Stimulated activated CD8-positive, alpha-beta memory T cell treated with anti-CD3 and anti-CD28 coated beads, Interleukin-12 subunit alpha, Interleukin-12 subunit beta, amount 100 ng/mL, for 24 hours (primary cell): ENCODE measurements around the gene GOLGB1.
A peak's percentile ranks its signal among the peaks of the same experiment; 100 is the strongest.
"Not testable (repeated sequence)": the region's sequence is repeated elsewhere in the genome, so short reads cannot be mapped to it uniquely, and the experiment has no call there.

Experiments
- DNase-seq: peaks from one replicate; pipeline ENCODE4 v3.0.0-alpha.2; 2020; ENCODE audit errors: extremely low read depth

The GOLGB1 gene

DNA sequence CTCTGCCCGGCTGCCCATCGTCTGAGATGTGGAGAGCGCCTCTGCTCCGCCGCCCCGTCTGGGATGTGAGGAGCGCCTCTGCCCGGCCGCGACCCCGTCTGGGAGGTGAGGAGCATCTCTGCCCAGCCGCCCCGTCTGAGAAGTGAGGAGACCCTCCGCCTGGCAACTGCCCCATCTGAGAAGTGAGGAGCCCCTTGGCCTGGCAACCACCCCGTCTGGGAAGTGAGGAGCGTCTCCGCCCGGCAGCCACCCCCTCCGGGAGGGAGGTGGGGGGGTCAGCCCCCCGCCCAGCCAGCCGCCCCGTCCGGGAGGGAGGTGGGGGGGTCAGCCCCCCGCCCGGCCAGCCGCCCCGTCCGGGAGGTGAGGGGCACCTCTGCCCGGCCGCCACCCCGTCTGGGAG lies 60.8 kb downstream of the GOLGB1 start:
- not testable (repeated sequence) for DNase-seq

DNA sequence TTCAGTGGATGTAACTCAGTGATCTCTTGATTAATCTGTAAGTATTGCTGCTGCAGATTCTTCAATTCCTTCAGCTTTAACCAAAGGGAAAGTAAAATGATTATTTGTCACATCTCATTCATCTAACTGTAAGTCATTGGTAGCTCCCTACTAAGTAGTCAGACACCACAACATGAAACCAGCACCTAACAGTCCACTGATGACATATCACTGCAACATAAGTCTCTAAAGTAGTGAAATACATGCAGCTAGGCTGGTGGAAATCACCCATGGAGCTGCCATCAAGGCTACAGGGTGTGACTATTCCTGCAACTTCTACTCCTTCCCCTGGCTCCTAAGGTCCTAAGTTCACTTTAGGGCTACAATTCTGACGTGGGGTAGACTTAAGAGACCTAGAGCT lies 67.7 kb downstream of the GOLGB1 start:
- DNase-seq = no peak

DNA sequence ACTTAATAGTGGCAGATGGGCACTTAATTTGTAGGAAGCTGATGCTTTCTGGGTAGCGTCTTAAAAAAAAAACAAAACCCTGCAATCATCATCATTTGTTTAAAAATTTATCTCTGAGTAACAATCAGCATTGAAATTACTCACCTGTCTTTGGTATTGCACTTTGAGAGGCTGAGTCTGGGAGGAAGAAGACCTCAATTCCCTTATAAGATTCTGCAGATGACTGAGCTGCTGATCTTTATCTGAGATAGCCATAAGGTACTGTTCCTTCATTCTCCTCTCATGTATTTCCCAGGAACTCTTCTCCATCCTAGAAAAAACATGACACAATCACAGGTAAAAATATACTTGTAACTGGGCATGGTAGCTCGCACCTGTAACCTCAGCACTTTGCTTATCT lies 72.4 kb downstream of the GOLGB1 start:
- no peak for DNase-seq

DNA sequence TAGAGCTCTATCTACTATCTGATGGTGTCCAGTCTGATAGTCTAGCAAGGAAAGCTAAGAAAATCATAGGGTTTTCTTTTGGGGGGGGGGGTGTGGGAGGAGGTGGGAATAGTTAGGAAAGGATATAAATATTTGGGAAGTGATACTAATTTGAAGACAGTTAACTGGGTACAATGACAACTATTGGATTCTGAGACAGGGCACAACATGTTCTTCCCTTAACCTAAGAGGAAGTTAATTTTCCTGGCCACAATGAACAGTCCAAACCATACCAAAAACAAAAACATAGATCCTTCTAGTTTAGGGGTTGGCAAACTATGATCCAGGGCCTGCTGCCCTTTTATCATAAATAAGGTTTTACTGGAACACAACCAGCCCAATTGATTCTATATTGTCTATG lies 78.9 kb downstream of the GOLGB1 start:
- DNase-seq = no peak

DNA sequence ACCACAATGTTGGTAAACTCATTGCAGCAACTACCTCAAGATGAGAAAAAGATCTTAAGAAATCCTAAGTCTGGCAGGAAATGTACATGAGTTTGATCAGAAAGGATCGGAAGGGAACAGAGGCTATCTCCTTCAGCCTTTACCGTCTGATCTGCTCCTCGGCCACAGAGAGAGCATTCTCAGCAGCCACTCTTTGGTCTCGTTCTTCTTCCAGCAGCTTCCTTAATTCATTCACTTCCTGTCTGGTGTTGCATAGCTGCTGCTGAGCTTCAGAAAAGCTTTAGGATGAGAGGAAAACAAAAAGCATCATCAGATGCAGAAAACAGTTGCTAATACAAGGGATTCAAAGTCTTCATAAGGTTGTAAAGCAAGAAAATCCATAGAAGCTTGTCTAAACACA lies 82.2 kb downstream of the GOLGB1 start:
- no peak for DNase-seq

DNA sequence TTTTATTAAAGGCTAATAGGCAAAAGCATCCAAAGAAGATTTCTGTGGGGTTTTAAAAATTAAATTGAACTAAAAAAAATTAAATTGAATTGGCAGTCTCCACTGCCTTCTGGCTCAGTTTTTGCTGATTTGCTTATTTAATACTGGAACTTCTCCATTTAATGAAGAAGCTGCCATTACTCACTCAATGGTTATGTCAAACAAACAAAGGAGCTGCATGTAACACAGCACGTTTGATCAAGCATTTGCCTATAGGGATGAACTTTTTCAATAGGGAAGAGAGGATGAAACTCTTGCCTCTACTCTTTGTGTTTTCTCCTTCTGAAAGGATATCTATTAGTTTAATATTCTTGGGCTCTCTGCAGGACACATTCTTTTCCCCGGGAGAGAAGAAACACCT lies 84.1 kb downstream of the GOLGB1 start:
- no peak for DNase-seq

DNA sequence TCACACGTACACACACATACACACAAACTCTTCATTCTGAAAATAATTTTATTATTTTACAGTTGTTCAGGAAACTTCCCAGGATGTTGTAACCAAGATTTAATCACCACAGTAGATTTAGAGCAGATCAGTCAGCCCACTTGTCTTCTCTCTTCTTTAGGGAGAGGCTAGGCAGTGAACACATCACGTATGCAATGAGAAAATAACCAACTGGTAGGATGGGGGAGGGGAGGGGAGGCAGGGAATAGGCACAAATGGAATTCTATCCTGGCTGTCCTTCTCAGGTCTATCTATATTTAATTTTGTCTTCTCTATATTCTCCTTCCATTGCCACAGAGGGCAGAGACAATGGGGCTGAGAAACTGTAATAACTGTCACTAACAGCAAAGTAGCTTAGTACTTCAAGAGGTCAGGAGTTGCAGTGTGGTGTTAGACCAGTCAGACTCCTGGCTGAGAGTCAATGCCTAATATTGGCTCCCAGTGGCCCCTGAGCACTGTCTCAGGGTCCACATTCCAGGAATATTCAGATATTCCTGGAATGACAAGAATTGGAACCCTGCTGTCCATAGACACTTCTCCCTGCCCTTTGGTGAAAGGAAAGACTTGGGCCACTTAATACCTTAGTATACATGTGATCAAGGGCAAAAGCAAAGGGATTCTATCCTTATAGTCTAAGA lies 86.2 kb downstream of the GOLGB1 start:
- no peak for DNase-seq

DNA sequence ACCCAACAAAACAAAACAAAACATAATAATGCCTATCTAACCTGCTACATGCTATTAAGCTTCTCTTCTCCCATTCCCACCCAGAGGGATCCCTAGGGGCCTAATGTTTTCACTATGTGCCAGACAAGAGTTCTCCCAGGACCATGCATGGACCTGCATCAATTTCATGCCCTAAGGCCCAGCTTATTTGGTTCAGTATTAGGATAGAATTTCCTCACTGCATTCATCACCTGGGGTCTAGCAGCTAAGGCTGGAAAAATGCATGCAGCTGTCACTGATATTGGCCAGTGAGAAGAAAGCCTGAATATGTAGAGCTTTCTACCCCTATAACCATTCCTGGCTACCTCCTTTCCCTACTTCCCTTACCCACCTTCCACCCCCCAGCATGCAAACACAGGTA lies 86.8 kb downstream of the GOLGB1 start:
- DNase-seq = no peak

DNA sequence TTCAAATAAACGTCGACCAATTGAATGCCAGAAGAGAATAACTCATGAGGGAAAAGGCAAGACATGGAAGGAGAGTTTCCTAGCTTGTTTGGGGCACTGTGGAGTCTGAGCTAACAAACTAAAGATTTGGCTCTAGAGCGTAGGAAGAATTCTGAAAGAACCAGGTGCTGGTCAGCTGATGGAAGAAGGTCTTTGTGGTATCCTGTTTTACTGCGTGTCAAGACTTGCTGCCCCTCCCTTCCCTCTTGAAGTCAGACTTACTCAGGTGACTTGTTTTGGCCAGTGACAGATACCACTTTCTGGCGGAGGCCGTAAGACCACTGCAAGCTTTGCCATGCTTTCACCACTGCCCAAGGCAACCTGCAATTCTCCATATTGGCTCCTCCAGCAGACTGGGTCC lies 88.2 kb downstream of the GOLGB1 start:
- no peak for DNase-seq

DNA sequence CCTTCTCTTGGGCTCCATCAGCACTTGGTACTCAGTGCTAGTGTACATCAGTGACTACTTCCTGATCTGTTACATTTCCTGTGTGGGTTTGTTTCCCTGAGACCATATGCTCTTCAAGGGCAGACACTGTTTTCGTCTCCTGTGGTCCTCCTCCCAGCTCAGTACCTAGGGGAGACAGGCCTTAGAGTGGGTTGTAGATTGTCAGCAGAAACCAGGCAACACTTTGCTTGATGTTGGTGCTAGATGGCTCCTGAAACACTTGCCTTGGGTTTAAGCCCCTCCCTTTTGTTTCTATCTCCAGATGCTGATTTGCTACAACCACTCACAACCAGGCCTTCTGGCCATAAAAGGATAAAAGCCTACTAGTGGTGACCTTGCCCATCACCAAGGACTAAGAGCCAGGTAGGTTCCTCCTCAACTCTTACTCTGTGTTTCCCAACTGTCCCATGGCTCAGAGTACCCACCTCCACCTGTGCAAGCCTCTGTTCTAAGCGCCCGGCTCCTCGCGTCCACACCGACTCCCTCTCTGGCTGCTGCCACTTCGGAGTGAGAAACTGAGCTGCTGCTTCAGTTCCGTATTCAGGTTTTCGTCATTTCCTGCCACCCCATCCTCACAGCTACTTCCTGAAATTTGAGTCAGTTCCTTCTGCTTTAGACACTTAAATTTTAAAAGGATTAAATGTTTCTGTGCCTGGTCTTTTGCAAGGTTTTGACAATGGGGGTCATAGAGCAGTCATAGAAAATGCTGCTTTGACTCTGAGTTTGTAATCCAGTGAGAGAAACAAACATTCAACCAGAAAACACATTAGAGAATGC lies 89.0 kb downstream of the GOLGB1 start, which contains the start of gene HCLS1:
HCLS1 (minus strand) TSS at position 548 of the 816 bp plus-strand sequence. CDS start 2,556 bp downstream, outside the sequence.
- peak; percentile 32 for DNase-seq

DNA sequence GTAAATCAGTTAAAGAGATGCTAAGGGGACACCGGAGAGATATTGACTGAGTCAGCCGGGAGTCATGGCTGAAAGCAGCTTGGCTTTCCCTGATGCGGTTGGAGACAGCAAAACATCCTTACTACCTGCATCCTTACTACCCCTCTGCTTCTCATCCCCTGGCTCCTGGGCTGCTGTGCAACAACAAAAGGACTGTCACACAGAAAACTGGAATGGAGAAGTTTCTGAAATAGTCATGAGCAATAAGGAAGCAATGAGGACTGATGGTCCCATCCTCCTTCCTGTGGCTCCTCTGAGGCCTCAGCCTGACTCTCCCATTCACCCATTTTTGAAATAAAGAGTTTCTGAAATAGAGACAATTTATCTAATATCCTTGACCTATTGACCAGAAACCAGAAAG lies 90.0 kb downstream of the GOLGB1 start:
- no peak for DNase-seq

DNA sequence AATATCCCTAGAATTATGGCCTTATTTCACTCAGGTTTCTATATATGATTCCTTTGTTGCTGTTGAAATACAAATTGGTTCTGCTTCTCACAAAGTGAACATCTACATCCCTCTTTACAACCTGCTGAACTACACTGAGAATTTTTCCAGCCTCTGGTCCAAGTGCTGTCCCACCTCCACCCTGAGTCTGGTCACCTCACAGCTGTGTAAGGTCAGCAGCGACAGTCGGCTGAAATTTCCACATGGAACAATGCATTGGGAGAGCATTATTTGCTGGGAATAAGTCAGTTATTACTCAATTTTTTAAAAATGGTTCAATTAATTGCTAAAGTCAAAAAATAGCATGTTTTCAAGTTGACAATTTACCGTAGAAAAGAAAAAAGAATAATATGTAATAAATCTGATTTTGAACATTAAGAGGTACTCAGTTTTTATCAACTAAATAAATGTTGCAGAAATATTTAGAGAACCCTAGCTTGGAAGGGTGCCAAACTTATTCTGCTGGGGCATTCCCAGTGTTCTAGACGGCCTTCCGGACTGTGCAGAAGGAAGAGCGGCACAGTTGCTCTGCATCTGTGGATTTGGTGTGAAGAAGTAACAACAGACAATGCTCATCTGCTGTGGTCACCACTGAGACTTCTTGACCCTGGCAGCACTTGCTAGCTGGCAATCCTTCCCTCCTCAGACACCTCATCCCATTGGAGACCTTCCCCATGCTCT lies 90.7 kb downstream of the GOLGB1 start:
- DNase-seq = no peak

DNA sequence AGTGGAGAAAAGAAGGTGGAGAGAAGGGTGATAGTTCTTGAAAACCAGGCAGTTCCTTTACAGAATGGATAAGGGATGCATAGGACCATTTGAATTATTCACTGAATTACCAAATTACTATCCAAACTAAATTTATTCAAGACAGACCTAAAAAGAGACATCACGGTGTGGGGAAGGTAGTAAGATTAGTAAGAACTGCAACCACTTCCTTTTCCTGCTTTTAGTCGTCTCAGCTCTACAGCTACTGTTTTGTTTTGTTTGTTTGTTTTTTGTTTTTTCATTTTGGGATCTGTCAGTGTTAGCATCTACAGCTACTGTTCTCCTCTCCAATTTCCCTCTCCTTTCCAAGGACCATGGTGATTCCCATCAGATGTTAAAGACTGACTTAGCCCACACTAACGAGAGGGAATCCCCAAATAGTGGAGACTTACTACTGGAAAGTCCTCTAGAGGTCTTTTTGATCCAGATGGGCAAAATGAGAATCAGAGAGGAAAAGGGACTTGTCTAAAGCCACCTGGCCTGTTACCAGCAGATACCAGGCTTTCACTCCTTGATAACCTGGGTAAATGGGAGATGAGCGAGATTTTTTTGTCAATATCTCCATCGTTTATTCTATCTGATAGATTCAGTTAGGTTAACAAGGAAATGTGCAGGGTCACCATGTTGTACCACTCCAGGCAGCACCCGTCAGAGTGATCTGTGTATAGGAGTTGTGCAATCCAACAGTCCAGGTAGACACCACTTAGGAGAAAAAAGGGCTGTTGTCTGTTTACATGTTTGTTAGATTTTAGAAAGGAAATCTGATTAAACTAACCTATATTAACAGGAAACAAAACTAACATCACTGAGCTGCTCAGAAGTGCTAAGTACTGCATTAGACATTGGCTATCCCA lies 94.8 kb downstream of the GOLGB1 start:
- no peak for DNase-seq

DNA sequence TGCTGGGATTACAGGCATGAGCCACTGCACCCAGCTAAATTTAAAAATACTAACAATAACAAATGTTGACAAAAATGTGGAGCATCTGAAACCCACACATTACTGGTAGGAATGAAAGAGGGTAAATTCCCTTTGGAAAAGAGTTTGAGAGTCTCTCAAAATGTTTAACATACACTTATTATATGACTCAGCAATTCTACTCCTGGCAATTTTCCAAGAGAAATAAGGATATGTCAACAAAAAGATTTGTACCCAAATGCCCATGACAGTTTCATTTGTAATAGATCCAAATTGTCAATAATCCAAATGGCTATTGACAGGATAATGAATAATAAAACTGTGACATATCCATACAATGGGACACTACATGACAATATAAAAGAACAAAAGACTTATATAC lies 97.9 kb downstream of the GOLGB1 start:
- DNase-seq = no peak

DNA sequence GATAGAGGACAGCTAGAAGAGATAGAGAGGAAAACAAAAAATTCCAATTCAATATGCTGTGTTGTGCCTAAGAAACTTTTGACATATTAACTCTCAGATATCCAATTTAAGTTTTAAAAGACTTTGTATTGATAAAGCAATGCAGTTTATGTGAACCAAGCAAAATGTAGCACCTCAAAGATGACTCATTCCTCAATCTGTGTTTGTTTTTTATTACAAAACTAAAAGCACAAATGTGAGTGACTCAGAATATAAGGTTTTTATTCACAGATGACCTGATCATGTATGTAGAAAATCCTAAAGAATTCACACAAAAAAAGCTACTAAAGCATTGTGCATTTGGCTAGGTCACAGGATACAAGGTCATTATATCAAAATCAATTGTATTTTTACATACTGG lies 99.9 kb downstream of the GOLGB1 start:
- DNase-seq = no peak

DNA sequence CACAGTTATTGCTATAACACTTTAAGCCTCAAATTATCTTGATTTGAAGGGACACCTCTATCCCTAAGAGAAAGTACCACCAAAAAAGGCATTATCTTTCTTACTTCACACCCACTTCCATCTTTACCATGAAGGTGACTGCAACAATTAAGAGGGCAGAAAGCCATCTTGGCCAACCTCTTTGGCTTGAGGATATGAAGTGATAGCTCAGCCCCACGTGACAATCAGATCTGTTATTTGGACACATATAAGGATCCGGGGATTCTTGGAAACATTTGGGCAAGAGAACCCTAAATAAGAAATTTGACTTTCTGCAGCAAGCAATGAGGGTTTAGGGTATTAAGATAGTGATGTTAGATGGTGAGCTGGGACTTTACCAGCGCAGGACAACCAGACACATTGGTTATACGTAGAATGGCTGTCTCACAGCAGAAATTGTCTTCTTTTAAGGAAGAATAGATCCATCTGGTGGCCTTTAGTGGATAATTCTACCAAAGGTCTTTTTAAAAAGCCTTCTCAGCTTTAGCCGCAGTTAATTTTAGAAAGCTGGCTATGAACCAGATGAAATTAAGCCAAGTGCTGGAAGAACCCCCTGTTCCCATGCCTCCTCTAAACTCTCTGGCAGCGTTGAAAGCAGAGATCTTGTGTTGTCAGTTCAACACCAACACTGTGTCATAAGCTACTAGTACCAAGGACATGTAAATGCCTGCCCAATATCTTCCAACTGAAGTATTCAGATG lies 101.2 kb downstream of the GOLGB1 start:
- no peak for DNase-seq

DNA sequence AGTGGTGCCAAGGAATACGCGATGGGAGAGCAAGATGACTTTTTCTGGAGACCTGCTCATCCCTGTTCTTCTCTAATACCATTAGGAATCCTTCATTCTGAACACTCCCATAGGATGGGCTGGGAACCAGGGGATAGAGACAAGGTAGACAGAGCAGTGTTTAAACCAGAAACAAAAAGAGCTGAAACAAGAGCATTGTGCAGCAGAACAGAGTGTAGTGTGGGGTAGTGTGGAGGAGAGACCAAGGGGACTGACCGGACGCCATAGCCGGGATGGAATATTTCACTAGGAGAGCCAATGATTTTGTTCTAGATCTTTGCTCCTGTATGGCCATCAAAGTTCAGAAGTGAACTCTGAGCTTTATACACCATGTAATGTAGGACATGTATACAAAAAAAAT lies 104.5 kb downstream of the GOLGB1 start:
- no peak for DNase-seq

DNA sequence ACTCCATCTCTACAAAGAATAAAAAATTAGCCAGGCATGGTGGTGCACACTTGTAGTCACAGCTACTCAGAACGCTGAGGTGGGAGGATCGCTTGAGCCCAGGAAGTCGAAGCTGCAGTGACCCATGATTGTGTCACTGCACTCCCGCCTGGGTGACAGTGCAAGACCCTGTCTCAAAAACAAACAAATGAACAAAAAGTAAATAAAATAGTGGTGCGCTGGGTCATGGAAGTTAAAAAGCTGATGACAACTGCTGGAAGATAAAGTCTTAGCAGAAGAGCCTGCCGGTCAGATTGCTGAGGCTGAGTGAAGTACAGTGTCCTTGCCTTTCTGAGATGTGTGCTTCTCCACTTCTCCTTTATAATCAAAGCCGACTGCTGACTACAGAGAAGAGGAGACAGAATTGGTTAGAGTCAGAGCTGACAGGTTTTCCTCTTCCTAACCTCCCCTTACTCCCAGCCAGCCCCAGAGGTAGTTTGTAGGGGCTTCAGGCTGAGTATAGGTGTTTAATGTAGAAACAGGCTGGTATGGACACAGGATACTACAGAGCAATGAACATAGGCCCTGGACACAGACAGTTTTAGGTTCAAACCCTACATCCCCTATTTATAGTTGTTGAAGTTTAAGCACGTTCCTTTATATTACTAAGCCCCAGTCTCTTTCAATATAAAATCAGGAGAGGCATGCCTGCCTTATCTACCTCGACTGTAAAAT lies 106.8 kb downstream of the GOLGB1 start:
- no peak for DNase-seq

DNA sequence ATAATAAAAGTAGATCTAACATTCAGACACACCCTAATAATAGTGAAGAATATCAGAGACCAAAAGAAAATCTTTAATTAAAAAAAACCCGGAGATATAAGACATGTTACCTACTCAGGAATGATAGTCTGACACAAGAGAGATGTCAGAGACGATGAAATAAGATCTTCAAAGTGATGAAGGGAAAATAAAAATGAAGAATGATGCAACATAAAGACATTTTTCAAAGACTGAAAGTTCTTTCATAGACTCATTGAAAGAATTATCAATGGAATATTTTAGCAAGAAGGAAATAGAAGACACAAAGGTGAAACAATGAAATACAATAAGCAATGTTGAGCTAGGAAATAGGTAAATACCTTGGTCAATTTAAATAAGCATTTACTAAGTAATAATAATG lies 108.4 kb downstream of the GOLGB1 start:
- DNase-seq = no peak

DNA sequence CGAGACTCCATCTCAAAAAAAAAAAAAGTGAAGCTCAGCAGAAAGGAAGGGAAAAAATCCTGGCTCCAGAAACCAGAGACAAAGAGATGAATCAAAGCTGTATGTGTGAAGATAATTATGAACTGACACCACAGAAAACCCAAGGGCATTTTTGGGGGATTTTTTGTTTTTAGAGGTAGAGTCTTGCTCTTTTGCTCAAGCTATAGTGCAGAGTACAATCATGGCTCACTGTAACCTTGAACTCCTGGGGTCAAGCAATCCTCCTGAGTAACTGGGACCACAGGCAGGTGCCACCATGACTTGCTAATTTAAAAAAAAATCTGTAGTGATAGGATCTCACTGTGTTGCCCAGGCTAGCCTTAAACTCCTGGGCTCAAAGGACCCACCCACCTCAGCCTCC lies 111.6 kb downstream of the GOLGB1 start:
- no peak for DNase-seq
